KMS-11 (cell line): ENCODE data around the gene CCDC92.

ENCODE experiments used
- H2AFZ ChIP-seq: fragments of 200-600 bp; sonication (generic); 2 replicates; pipeline ENCODE4 v1.6.1; 2016; ENCODE audit warnings: antibody characterized with exemption, mixed run types, low read depth
- H3K27ac ChIP-seq: fragments of 200-600 bp; sonication (generic); 2 replicates; pipeline ENCODE4 v1.6.1; 2016; ENCODE audit warnings: mild to moderate bottlenecking, mixed run types
- H3K27me3 ChIP-seq: fragments of 200-600 bp; sonication (generic); 2 replicates; pipeline ENCODE4 v1.6.1; 2017; ENCODE audit warnings: mild to moderate bottlenecking, low read depth, mixed run types, moderate library complexity; ENCODE audit not compliant: insufficient read depth
- H3K36me3 ChIP-seq: fragments of 200-600 bp; sonication (generic); 2 replicates; pipeline ENCODE4 v1.6.1; 2017; ENCODE audit warnings: mild to moderate bottlenecking, mixed run types; ENCODE audit not compliant: insufficient read depth
- H3K4me1 ChIP-seq: fragments of 200-600 bp; sonication (generic); 2 replicates; pipeline ENCODE4 v1.6.1; 2016; ENCODE audit warnings: mild to moderate bottlenecking, low read depth, mixed run types; ENCODE audit not compliant: poor library complexity, severe bottlenecking
- H3K4me2 ChIP-seq: fragments of 200-600 bp; sonication (generic); 2 replicates; pipeline ENCODE4 v1.7.0; 2016; ENCODE audit warnings: mild to moderate bottlenecking, mixed run types
- H3K4me3 ChIP-seq: fragments of 200-600 bp; sonication (generic); IDR thresholded peaks from 2 replicates; pipeline ENCODE4 v1.6.1; 2017; ENCODE audit warnings: low read depth, low read length, mixed read lengths; ENCODE audit not compliant: insufficient read depth
- H3K79me2 ChIP-seq: fragments of 200-600 bp; sonication (generic); 2 replicates; pipeline ENCODE4 v1.6.1; 2016; ENCODE audit warnings: low read depth, mixed run types; ENCODE audit not compliant: insufficient read depth
- H3K9ac ChIP-seq: fragments of 200-600 bp; sonication (generic); 2 replicates; pipeline ENCODE4 v1.6.1; 2016; ENCODE audit warnings: mild to moderate bottlenecking, mixed run types
- H4K20me1 ChIP-seq: fragments of 200-600 bp; sonication (generic); 2 replicates; pipeline ENCODE4 v1.6.1; 2016; ENCODE audit warnings: mild to moderate bottlenecking, mixed run types; ENCODE audit not compliant: insufficient read depth
- TF ChIP-seq, protein P1 (sequence below): fragments of 200-600 bp; sonication (generic); conservative IDR thresholded peaks from 2 replicates; pipeline ENCODE4 v1.6.1; 2017; ENCODE audit warnings: low read depth, mild to moderate bottlenecking, antibody characterized with exemption, low read length, moderate library complexity, mixed read lengths

CCDC92 gene

GRCh38 chr12:123944696-123945095, 27.9 kb downstream of the CCDC92 start:
- Histone ChIP-seq H3K4me2 (no peak overlapping the region), H4K20me1 (no peaks in the 10 kb centered on the region), H3K36me3 (no peaks in the 10 kb centered on the region), H3K27ac (no peak overlapping the region), H3K27me3 (no peaks in the 10 kb centered on the region), H3K79me2 (no peaks in the 10 kb centered on the region), H2AFZ (no peak overlapping the region), H3K4me1 (no peaks in the 10 kb centered on the region), H3K9ac (no peak overlapping the region), H3K4me3 (no peak overlapping the region)
- TF ChIP-seq, protein P1, sequence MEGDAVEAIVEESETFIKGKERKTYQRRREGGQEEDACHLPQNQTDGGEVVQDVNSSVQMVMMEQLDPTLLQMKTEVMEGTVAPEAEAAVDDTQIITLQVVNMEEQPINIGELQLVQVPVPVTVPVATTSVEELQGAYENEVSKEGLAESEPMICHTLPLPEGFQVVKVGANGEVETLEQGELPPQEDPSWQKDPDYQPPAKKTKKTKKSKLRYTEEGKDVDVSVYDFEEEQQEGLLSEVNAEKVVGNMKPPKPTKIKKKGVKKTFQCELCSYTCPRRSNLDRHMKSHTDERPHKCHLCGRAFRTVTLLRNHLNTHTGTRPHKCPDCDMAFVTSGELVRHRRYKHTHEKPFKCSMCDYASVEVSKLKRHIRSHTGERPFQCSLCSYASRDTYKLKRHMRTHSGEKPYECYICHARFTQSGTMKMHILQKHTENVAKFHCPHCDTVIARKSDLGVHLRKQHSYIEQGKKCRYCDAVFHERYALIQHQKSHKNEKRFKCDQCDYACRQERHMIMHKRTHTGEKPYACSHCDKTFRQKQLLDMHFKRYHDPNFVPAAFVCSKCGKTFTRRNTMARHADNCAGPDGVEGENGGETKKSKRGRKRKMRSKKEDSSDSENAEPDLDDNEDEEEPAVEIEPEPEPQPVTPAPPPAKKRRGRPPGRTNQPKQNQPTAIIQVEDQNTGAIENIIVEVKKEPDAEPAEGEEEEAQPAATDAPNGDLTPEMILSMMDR = no peak

DNA sequence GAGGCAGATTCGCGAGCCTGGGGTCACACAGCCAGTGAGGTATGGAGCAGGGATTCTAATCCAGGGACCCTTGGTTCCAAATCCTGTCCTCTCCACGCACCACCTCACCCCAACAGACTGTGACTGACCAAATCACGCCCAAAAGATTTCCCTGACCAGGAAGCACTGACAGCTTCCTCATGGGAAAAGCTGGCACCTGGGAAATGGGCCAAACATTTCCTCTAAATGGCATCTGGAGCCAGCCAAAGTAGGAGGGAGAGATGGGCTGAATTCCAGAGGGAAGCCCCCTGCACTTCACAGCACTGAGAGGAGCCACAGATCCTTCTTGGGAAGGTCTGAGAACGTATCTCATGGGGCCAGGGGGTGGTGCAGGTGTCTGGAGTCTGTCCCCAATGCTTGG, 28.8 kb downstream of the CCDC92 start:
- no peaks in the 10 kb centered on the region for H3K4me1 ChIP-seq
- H3K4me3 ChIP-seq = no peak overlapping the region

DNA sequence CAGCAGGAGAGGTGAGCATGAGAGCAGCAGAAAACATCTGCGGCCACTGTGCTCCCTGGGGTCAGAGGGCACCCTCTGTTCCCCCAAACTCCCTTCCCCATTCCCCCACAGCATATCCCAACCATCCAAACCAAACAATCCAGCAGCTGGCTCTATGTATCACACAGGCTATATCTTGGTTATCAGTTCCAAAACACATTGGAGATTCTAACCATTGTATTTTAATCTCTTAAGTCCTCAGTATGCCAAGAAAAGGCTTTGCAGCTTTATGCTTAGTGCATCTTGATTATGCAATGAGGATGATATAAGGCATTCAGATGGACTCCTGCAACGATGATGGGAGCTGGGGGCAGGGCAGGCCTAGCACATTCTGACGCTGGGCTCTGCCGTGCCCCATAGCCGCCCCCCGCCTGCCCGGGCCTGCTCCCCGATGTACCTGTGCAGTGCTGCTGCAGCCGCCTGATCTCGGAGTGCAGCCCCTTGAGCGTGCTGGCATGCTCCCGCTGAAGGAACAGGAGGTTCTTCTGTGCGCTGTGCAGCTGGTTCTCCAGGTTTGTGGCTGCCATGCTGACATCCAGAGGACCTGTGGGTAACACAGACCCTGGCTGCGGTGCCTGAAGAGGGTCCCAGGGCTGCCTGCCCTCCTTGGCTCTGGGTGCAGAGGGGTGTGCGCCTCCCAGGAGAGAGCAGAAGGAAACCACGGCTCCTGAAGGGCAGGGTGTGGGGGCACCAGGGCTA, 29.6 kb downstream of the CCDC92 start:
- no peak overlapping the region for H3K4me2 ChIP-seq
- H3K27ac ChIP-seq = no peak overlapping the region
- H3K4me1 ChIP-seq = no peaks in the 10 kb centered on the region
- no peak overlapping the region for H2AFZ ChIP-seq
- no peaks in the 10 kb centered on the region for H3K36me3 ChIP-seq
- TF ChIP-seq, protein P1 = no peak
- no peaks in the 10 kb centered on the region for H3K79me2 ChIP-seq
- no peaks in the 10 kb centered on the region for H3K27me3 ChIP-seq
- no peak overlapping the region for H3K9ac ChIP-seq
- H4K20me1 ChIP-seq = no peaks in the 10 kb centered on the region
- no peak overlapping the region for H3K4me3 ChIP-seq

More for the DNA sequence above, 28.8 kb downstream of the CCDC92 start:
- Histone ChIP-seq H3K9ac (no peak overlapping the region), H3K27ac (no peak overlapping the region), H3K36me3 (no peaks in the 10 kb centered on the region), H4K20me1 (no peaks in the 10 kb centered on the region), H3K27me3 (no peaks in the 10 kb centered on the region), H2AFZ (no peak overlapping the region), H3K4me2 (no peak overlapping the region), H3K79me2 (no peaks in the 10 kb centered on the region)
- TF ChIP-seq, protein P1 = no peak

GRCh38 chr12:123942238-123942653, 30.4 kb downstream of the CCDC92 start:
- Histone ChIP-seq H3K4me2 (no peak overlapping the region), H2AFZ (no peak overlapping the region), H3K79me2 (no peaks in the 10 kb centered on the region), H4K20me1 (no peaks in the 10 kb centered on the region), H3K9ac (no peak overlapping the region), H3K27ac (no peak overlapping the region), H3K4me3 (no peak overlapping the region), H3K36me3 (no peaks in the 10 kb centered on the region), H3K4me1 (peaks cover 7% of the 10 kb centered on the region), H3K27me3 (no peaks in the 10 kb centered on the region)
- TF ChIP-seq, protein P1 = no peak
